Gastrocnemius medialis (tissue), 4 donors: ENCODE measurements around the gene C5AR2.

ENCODE experiments used
- CTCF ChIP-seq, 5 experiments: fragments of 450-650 bp in 3 of 5; fragments of 200-600 bp in 2 of 5; sonication (generic) in 2 of 5; IDR thresholded peaks in 4 of 5; conservative IDR thresholded peaks in 1 of 5; 1 replicate in 4 of 5; 2 replicates in 1 of 5; pipeline ENCODE4 v1.5.1; 2016 to 2019; ENCODE audit warnings: antibody characterized with exemption in 5 of 5, mild to moderate bottlenecking in 3 of 5, moderate library complexity in 3 of 5
- POLR2A ChIP-seq, 2 donors: fragments of 450-650 bp; IDR thresholded peaks; one replicate each; pipeline ENCODE4 v1.6.1; 2017; ENCODE audit warnings: antibody characterized with exemption in 2 of 2, mild to moderate bottlenecking in 2 of 2, moderate library complexity in 2 of 2

GRCh38 chr19:47375694-47376588, 44.0 kb downstream of the C5AR2 start:
- TF ChIP-seq POLR2A (IDR thresholded peaks at IDR 0.05) (no peak), CTCF (IDR thresholded peaks at IDR 0.05 in 4 of 5, conservative IDR thresholded peaks at IDR 0.05 in 1 of 5) (no peak)
